K562 (cell line): ENCODE measurements around the gene GALNT7. TPM values are rescaled to one million over a fixed set of nuclear protein-coding genes. Genes with fewer than 3 reads are reported as not detected.

Experiments used
- ATAC-seq: fragments of 200-7000 bp; cut with Tn5 transposase; 3 replicates; pipeline ENCODE4 v1.9.1; 2020; ENCODE audit warnings: moderate library complexity
- BruUV-seq: library from RNA; stranded (reverse); fragments of 400-500 nt; replicated peaks from 2 replicates; lab custom pipeline; 2021; lab: Mats Ljungman, UMichigan
- CTCF ChIA-PET: fragments of 300-600 bp; formaldehyde crosslinking; extraction: SDS; loops from one replicate; lab custom pipeline; 2021; ENCODE audit warnings: low intra/inter-chr PET ratio; lab: Yijun Ruan, JAX
- POLR2A ChIA-PET: fragments of 300-600, 350-650 bp; sonication (Branson Sonifier 250); formaldehyde crosslinking; extraction: SDS; loops from one replicate; lab custom pipeline; 2021; ENCODE audit warnings: antibody characterized with exemption, inconsistent platforms; lab: Yijun Ruan, JAX
- DNase-seq, 4 experiments: peaks; one replicate each; pipeline versions ENCODE4 v3.0.0 to v3.0.0-alpha.2; 2011 to 2018; ENCODE audit warnings: low spot score in 3 of 4, mixed read lengths in 3 of 4; ENCODE audit errors: extremely low read depth in 1 of 4
- FAIRE-seq: peaks from 2 replicates; lab custom pipeline; 2011; peaks lifted over from hg19 to GRCh38; lab: Jason Lieb, UNC
- H2AFZ ChIP-seq: 2 replicates; pipeline ENCODE4 v1.6.0; 2011; ENCODE audit warnings: low read depth, low read length, control low read depth, inconsistent platforms
- H3K27ac ChIP-seq: fragments of 200-600 bp; 3 replicates; pipeline ENCODE4 v1.8.0; 2011; ENCODE audit warnings: low read depth, mild to moderate bottlenecking, control low read depth, inconsistent platforms, low read length, moderate library complexity, mixed read lengths; ENCODE audit errors: extremely low read depth
- H3K27me3 ChIP-seq, 2 experiments: fragments of 300-600 bp in 1 of 2; 2 replicates in 1 of 2; 3 replicates in 1 of 2; pipeline versions ENCODE4 v1.6.0 to v1.8.0; 2011; ENCODE audit warnings: inconsistent platforms in 2 of 2, low read length in 2 of 2, mild to moderate bottlenecking in 1 of 2, mixed read lengths in 1 of 2, moderate library complexity in 1 of 2; ENCODE audit not compliant: control insufficient read depth in 2 of 2, insufficient read depth in 2 of 2
- H3K36me3 ChIP-seq: fragments of 300-600 bp; 3 replicates; pipeline ENCODE4 v1.8.0; 2011; ENCODE audit warnings: mild to moderate bottlenecking, low read length, inconsistent platforms; ENCODE audit not compliant: control insufficient read depth, insufficient read depth
- H3K4me1 ChIP-seq, 2 experiments: fragments of 200-600 bp in 1 of 2; replicated peaks in 1 of 2; 2 replicates in 1 of 2; 3 replicates in 1 of 2; pipeline versions ENCODE4 v1.5.1 to v1.8.0; 2011; ENCODE audit warnings: inconsistent platforms in 2 of 2, low read length in 2 of 2, mild to moderate bottlenecking in 1 of 2, mixed read lengths in 1 of 2, moderate library complexity in 1 of 2; ENCODE audit not compliant: control insufficient read depth in 2 of 2, insufficient read depth in 2 of 2
- H3K4me2 ChIP-seq: 2 replicates; pipeline ENCODE4 v1.6.1; 2011; ENCODE audit warnings: low read length, control low read depth, inconsistent platforms, mixed read lengths; ENCODE audit not compliant: insufficient read depth
- H3K4me3 ChIP-seq: fragments of 200-600 bp; sonication (generic), shearing (Covaris generic); 2 replicates; pipeline ENCODE4 v1.5.1; 2016; ENCODE audit warnings: control low read depth, inconsistent platforms
- H3K79me2 ChIP-seq: fragments of 200-600 bp; 3 replicates; pipeline ENCODE4 v1.8.0; 2011; ENCODE audit warnings: low read length, inconsistent platforms; ENCODE audit not compliant: control insufficient read depth, insufficient read depth
- H3K9ac ChIP-seq, 2 experiments: 2 replicates each; pipeline versions ENCODE4 v1.6.0 to v1.6.1; 2011; ENCODE audit warnings: low read depth in 2 of 2, low read length in 2 of 2, control low read depth in 1 of 2, inconsistent platforms in 1 of 2, mild to moderate bottlenecking in 1 of 2, mixed read lengths in 1 of 2; ENCODE audit not compliant: insufficient read depth in 1 of 2
- H3K9me1 ChIP-seq: one replicate; pipeline ENCODE4 v1.6.0; 2011; ENCODE audit warnings: inconsistent platforms, mild to moderate bottlenecking, low read length, moderate library complexity; ENCODE audit not compliant: control insufficient read depth, insufficient read depth
- H3K9me3 ChIP-seq: replicated peaks from 2 replicates; pipeline ENCODE4 v1.5.1; 2011; ENCODE audit warnings: low read depth, low read length, inconsistent platforms; ENCODE audit not compliant: control insufficient read depth, insufficient read depth
- H4K20me1 ChIP-seq: replicated peaks from 2 replicates; pipeline ENCODE4 v1.6.1; 2011; ENCODE audit warnings: low read length, inconsistent platforms, mixed read lengths; ENCODE audit not compliant: control insufficient read depth, insufficient read depth
- ILF3 ChIP-seq: fragments of 450-650 bp; IDR thresholded peaks from 2 replicates; pipeline ENCODE4 v1.6.1; 2018; ENCODE audit warnings: antibody characterized with exemption, mild to moderate bottlenecking, moderate library complexity, borderline replicate concordance
- MYNN ChIP-seq, 2 experiments: sonication (generic); formaldehyde crosslinking in 1 of 2; IDR thresholded peaks; 2 replicates each; pipeline versions ENCODE4 v1.5.0 to v1.6.1; 2016 to 2020; ENCODE audit warnings: antibody characterized with exemption in 1 of 2, missing genetic modification reagents in 1 of 2
- RHOXF2B ChIP-seq: fragments of 250-450 bp; sonication (Bioruptor Pico); conservative IDR thresholded peaks from 2 replicates; pipeline ENCODE4 v1.5.1; 2021
- SLC30A9 ChIP-seq: fragments of 250-450 bp; sonication (Bioruptor Pico); IDR thresholded peaks from 2 replicates; pipeline ENCODE4 v1.8.0; 2022; ENCODE audit warnings: mild to moderate bottlenecking, moderate library complexity
- ZNF280A ChIP-seq: fragments of 450-650 bp; IDR thresholded peaks from 2 replicates; pipeline ENCODE4 v1.6.1; 2018; ENCODE audit warnings: mild to moderate bottlenecking, low read depth; ENCODE audit not compliant: partially characterized antibody
- WGBS: fragments of 100-300 bp; shearing (Covaris generic); methylation state at CpG from one replicate; pipeline ENCODE4 v1.1.6; 2016; ENCODE audit warnings: low coverage, mixed read lengths; ENCODE audit not compliant: insufficient coverage; ENCODE audit errors: missing lambda C conversion rate; 5-methylcytosine and 5-hydroxymethylcytosine counted together
- in situ Hi-C: fragments of 300-500 bp; cut with MboI; formaldehyde crosslinking; loops from 4 replicates; pipeline ENCODE4 v1.15.0; 2018; ENCODE audit warnings: inconsistent platforms, mixed read lengths
- intact Hi-C: fragments of 100-400 bp; cut with micrococcal nuclease; formaldehyde crosslinking; loops from 2 replicates; pipeline ENCODE4 v1.14.2; 2022
- polyA plus RNA-seq, 8 experiments: library from polyadenylated mRNA; depleted of rRNA in 4 of 8; stranded (reverse) in 5 of 8; unstranded in 3 of 8; fragments of >200 nt; fragmentation: Nextera tagmentation in 2 of 8; fragmentation: Illumina TruSeq in 1 of 8; extraction: Ambion mirVana in 2 of 8; extraction: Trizol in 1 of 8; gene quantifications; 2 replicates each; pipeline versions ENCODE4 v1.2.1 to v1.2.3, GENCODE V29; 2011 to 2014; ENCODE audit warnings: inconsistent platforms in 1 of 8, missing spikeins in 1 of 8
- total RNA-seq, 7 experiments: library from RNA; depleted of rRNA in 6 of 7; stranded (reverse); fragments of >200 nt in 6 of 7; fragmentation: Illumina TruSeq in 2 of 7; extraction: Trizol in 2 of 7; gene quantifications; 2 replicates each; pipeline versions ENCODE4 v1.2.1 to v1.2.3, GENCODE V29; 2011 to 2021; ENCODE audit warnings: low replicate concordance in 1 of 7

The GALNT7 gene
- total and polyA plus RNA-seq, 9 of the 15 experiments (the other 6 are each of a cell fraction or from before 2014, with no cell fraction given): 16.7 to 38.7 (median 31.1) TPM

- peak; percentile 17 for ATAC-seq
- ChIA-PET CTCF (no interaction called here), POLR2A (interaction anchor here (0.9 to 8.8 kb wide), 4 partner anchors 11 to 97 kb away, joined by 3 to 123 read pairs (median 4); partner anchors contain the start of gene SAP30)
- no peaks in the 10 kb centered on the region for H3K27me3 ChIP-seq
- peaks cover 36% of the 10 kb centered on the region for H3K79me2 ChIP-seq
- H3K27ac ChIP-seq: no peak overlapping the region
- no peak for FAIRE-seq
- no peak overlapping the region for H3K4me2 ChIP-seq
- H3K9ac ChIP-seq: no peak overlapping the region
- no peaks in the 10 kb centered on the region; the same call in 1 of the 2 replicates for H4K20me1 ChIP-seq
- H3K4me3 ChIP-seq: no peak overlapping the region
- 98% methylated on average over 5 of the region's 5 CpGs for WGBS
- in situ Hi-C loops (no loop called here), intact Hi-C loops (no loop called here)
- no peak for DNase-seq
- TF ChIP-seq MYNN (IDR thresholded peaks at IDR 0.05) (0 out of 2 replicates have a peak, but pooled peaks have one; percentile 10), MYNN (CRISPR knock-in tag; IDR thresholded peaks at IDR 0.05) (no peak), ZNF280A (no peak), ILF3 (0 out of 2 replicates have a peak, but pooled peaks have one; percentile 30), RHOXF2B (0 out of 2 replicates have a peak, but pooled peaks have one; percentile 25), SLC30A9 (CRISPR knock-in tag) (no peak)
- H3K9me1 ChIP-seq: no peaks in the 10 kb centered on the region
- H3K4me1 ChIP-seq: peaks cover 0 to 3% of the 10 kb centered on the region in 2 experiments; a peak in 1 of 5 replicates
- no peaks in the 10 kb centered on the region for H3K9me3 ChIP-seq
- H2AFZ ChIP-seq: no peak overlapping the region
- H3K36me3 ChIP-seq: peaks cover 68% of the 10 kb centered on the region
- BruUV-seq: no TSS peak
Measured at GRCh38 chr4:173328236-173328901, 159.8 kb downstream of the GALNT7 start.
